Thyroid gland (tissue), 4 donors: ENCODE data around the gene GLT8D1.

Experiments used
- POLR2A ChIP-seq, 2 donors: fragments of 450-650 bp; IDR thresholded peaks; one replicate each; pipeline ENCODE4 v1.6.1; 2017; ENCODE audit warnings: antibody characterized with exemption in 2 of 2, mild to moderate bottlenecking in 2 of 2, moderate library complexity in 1 of 2
- TF ChIP-seq, protein P1 (sequence below), 6 experiments: fragments of 200-600 bp in 3 of 6; fragments of 450-650 bp in 3 of 6; sonication (generic) in 3 of 6; IDR thresholded peaks; one replicate each; pipeline ENCODE4 v1.5.1; 2016 to 2019; ENCODE audit warnings: antibody characterized with exemption in 6 of 6, mild to moderate bottlenecking in 2 of 6, inconsistent platforms in 1 of 6, moderate library complexity in 1 of 6

DNA sequence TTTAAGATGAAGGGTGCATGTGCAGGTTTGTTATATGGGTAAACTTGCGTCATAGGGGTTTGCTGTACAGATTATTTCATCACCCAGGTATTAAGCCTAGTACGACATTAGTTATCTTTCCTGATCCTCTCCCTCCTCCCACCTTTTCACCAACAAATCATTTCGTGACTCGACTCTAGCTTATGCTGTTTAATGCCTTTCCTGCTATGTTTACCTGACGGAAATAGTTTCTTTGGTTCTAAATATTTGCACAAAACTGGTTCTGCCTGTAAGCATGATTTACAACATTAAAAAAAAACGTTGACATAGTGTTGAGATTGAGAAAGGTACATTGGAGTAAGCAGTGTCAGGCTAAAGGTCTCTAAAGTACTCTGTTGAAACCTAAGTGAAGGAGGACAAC, 17.3 kb downstream of the GLT8D1 start:
- TF ChIP-seq, protein P1, sequence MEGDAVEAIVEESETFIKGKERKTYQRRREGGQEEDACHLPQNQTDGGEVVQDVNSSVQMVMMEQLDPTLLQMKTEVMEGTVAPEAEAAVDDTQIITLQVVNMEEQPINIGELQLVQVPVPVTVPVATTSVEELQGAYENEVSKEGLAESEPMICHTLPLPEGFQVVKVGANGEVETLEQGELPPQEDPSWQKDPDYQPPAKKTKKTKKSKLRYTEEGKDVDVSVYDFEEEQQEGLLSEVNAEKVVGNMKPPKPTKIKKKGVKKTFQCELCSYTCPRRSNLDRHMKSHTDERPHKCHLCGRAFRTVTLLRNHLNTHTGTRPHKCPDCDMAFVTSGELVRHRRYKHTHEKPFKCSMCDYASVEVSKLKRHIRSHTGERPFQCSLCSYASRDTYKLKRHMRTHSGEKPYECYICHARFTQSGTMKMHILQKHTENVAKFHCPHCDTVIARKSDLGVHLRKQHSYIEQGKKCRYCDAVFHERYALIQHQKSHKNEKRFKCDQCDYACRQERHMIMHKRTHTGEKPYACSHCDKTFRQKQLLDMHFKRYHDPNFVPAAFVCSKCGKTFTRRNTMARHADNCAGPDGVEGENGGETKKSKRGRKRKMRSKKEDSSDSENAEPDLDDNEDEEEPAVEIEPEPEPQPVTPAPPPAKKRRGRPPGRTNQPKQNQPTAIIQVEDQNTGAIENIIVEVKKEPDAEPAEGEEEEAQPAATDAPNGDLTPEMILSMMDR (IDR thresholded peaks at IDR 0.05): no peak
- no peak for TF ChIP-seq POLR2A (IDR thresholded peaks at IDR 0.05)
